Progenitor cell of endocrine pancreas (in vitro differentiated cells): ENCODE measurements around the gene RBP3. TPM values are rescaled to one million over a fixed set of nuclear protein-coding genes. Genes with fewer than 3 reads are reported as not detected.

Source experiments
- DNase-seq: peaks from one replicate; pipeline ENCODE4 v3.0.0; 2021; ENCODE audit warnings: low spot score; ENCODE audit not compliant: unreplicated experiment
- H3K27ac Mint-ChIP-seq: 2 replicates; pipeline ENCODE4 v1.8.0; 2021; ENCODE audit warnings: mild to moderate bottlenecking, moderate library complexity, mixed read lengths
- H3K27me3 Mint-ChIP-seq: 2 replicates; pipeline ENCODE4 v1.8.0; 2021; ENCODE audit warnings: mixed read lengths
- H3K36me3 Mint-ChIP-seq: 2 replicates; pipeline ENCODE4 v1.8.0; 2022; ENCODE audit warnings: mixed read lengths; ENCODE audit not compliant: insufficient read depth
- H3K4me1 Mint-ChIP-seq: 2 replicates; pipeline ENCODE4 v1.8.0; 2021; ENCODE audit warnings: low read depth, mixed read lengths
- H3K4me3 Mint-ChIP-seq: 2 replicates; pipeline ENCODE4 v1.8.0; 2021; ENCODE audit warnings: low read depth, mild to moderate bottlenecking, moderate library complexity, mixed read lengths
- H3K9me3 Mint-ChIP-seq: 2 replicates; pipeline ENCODE4 v1.8.0; 2021; ENCODE audit warnings: low read depth, mixed read lengths
- CTCF ChIP-seq: fragments of 200-600 bp; sonication (generic); IDR thresholded peaks from one replicate; pipeline ENCODE4 v1.5.0; 2021; ENCODE audit warnings: antibody characterized with exemption, mild to moderate bottlenecking; ENCODE audit not compliant: unreplicated experiment
- total RNA-seq: library from RNA; stranded (reverse); gene quantifications from 2 replicates; pipeline ENCODE4 v1.2.1, GENCODE V29; 2021

Gene RBP3
- total RNA-seq, 1 donor from 2014 or later, result 0.10 TPM

GRCh38 chr10:47344996-47345870 is 2.9 kb upstream of the RBP3 start:
- DNase-seq, result no peak
- no peaks in the 10 kb centered on the region for H3K36me3 Mint-ChIP-seq
- peaks cover 20% of the 10 kb centered on the region for H3K27me3 Mint-ChIP-seq
- no peak for TF ChIP-seq CTCF
- no peak overlapping the region for H3K27ac Mint-ChIP-seq
- no peaks in the 10 kb centered on the region for H3K9me3 Mint-ChIP-seq
- peaks cover 2% of the 10 kb centered on the region for H3K4me1 Mint-ChIP-seq
- H3K4me3 Mint-ChIP-seq, result no peak overlapping the region

GRCh38 chr10:47346581-47347302 is 1.4 kb upstream of the RBP3 start:
- no peak overlapping the region for H3K4me3 Mint-ChIP-seq
- no peak for DNase-seq
- peaks cover 2% of the 10 kb centered on the region for H3K4me1 Mint-ChIP-seq
- no peaks in the 10 kb centered on the region for H3K9me3 Mint-ChIP-seq
- H3K27ac Mint-ChIP-seq, result no peak overlapping the region
- peaks cover 17% of the 10 kb centered on the region for H3K27me3 Mint-ChIP-seq
- H3K36me3 Mint-ChIP-seq, result no peaks in the 10 kb centered on the region
- no peak for TF ChIP-seq CTCF

GRCh38 chr10:47347303-47347675 is 874 bp upstream of the RBP3 start:
- no peak overlapping the region for H3K27ac Mint-ChIP-seq
- H3K4me1 Mint-ChIP-seq, result peaks cover 2% of the 10 kb centered on the region
- DNase-seq, result no peak
- no peaks in the 10 kb centered on the region for H3K36me3 Mint-ChIP-seq
- no peak for TF ChIP-seq CTCF
- H3K4me3 Mint-ChIP-seq, result no peak overlapping the region
- H3K9me3 Mint-ChIP-seq, result no peaks in the 10 kb centered on the region
- H3K27me3 Mint-ChIP-seq, result peaks cover 17% of the 10 kb centered on the region

GRCh38 chr10:47348661-47349470 is 703 bp downstream of the RBP3 start:
- Mint-ChIP-seq H3K36me3 (no peaks in the 10 kb centered on the region), H3K4me3 (no peak overlapping the region), H3K9me3 (no peaks in the 10 kb centered on the region), H3K4me1 (peaks cover 2% of the 10 kb centered on the region), H3K27ac (no peak overlapping the region), H3K27me3 (peaks cover 25% of the 10 kb centered on the region)
- TF ChIP-seq CTCF, result no peak
- DNase-seq, result no peak

- no peak overlapping the region for H3K4me3 Mint-ChIP-seq
- no peak overlapping the region for H3K27ac Mint-ChIP-seq
- peaks cover 2% of the 10 kb centered on the region for H3K4me1 Mint-ChIP-seq
- TF ChIP-seq CTCF, result no peak
- H3K27me3 Mint-ChIP-seq, result peaks cover 23% of the 10 kb centered on the region
- H3K9me3 Mint-ChIP-seq, result no peaks in the 10 kb centered on the region
- no peaks in the 10 kb centered on the region for H3K36me3 Mint-ChIP-seq
- DNase-seq, result no peak
These were observed 1.4 kb downstream of the RBP3 start for GRCh38 chr10:47349516-47349915.
